Parathyroid adenoma (tissue), 2 donors: ENCODE measurements around the gene CNGA4.
A peak's percentile ranks its signal among the peaks of the same experiment; 100 is the strongest.

Source experiments
- H2AFZ ChIP-seq: fragments of 300-600 bp; sonication (generic); one replicate; pipeline ENCODE4 v1.7.0; 2017; ENCODE audit warnings: antibody characterized with exemption, mild to moderate bottlenecking
- H3K27ac ChIP-seq: fragments of 300-600 bp; sonication (generic); one replicate; pipeline ENCODE4 v1.7.0; 2017
- H3K27me3 ChIP-seq: fragments of 300-600 bp; sonication (generic); one replicate; pipeline ENCODE4 v1.7.0; 2017; ENCODE audit warnings: low read length; ENCODE audit not compliant: control insufficient read depth, insufficient read depth
- H3K36me3 ChIP-seq: fragments of 300-600 bp; sonication (generic); one replicate; pipeline ENCODE4 v1.7.0; 2017; ENCODE audit warnings: low read length; ENCODE audit not compliant: control insufficient read depth, insufficient read depth
- H3K4me1 ChIP-seq: fragments of 300-600 bp; sonication (generic); one replicate; pipeline ENCODE4 v1.7.0; 2017; ENCODE audit warnings: control low read depth
- H3K4me2 ChIP-seq: fragments of 300-600 bp; sonication (generic); one replicate; pipeline ENCODE4 v1.7.0; 2017; ENCODE audit warnings: low read length
- H3K4me3 ChIP-seq: fragments of 300-600 bp; sonication (generic); one replicate; pipeline ENCODE4 v1.7.0; 2017; ENCODE audit warnings: low read depth, low read length
- H3K79me2 ChIP-seq: fragments of 300-600 bp; sonication (generic); one replicate; pipeline ENCODE4 v1.7.0; 2017; ENCODE audit warnings: control low read depth
- H3K9ac ChIP-seq: fragments of 300-600 bp; sonication (generic); one replicate; pipeline ENCODE4 v1.7.0; 2017; ENCODE audit warnings: mild to moderate bottlenecking
- H3K9me3 ChIP-seq: fragments of 300-600 bp; sonication (generic); one replicate; pipeline ENCODE4 v1.7.0; 2017; ENCODE audit warnings: low read length; ENCODE audit not compliant: control insufficient read depth
- CTCF ChIP-seq: fragments of 300-600 bp; sonication (generic); IDR thresholded peaks from one replicate; pipeline ENCODE4 v1.7.0; 2017; ENCODE audit warnings: antibody characterized with exemption, mild to moderate bottlenecking
- donor health status: primary hyperparathyroidism.

CNGA4 gene

DNA sequence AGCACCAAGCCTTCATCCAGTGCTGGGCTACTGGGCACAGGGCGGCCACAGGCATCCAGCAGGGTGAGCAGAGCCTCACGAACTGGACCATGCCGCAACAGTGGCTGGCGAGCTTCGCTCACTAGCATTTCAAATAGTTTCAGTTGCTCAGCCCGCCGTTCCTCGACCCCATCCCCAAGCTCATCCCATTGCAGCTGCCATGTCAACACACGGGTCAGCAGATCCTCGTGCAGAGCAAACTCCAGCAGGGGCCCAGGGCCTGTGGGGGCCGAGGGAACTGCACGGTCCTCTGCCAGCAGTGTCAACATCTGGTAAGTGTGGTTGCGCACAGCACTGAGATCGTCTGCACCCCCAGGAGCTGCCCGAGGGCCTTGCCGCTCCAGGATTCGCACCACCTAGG is 15.0 kb upstream of the CNGA4 start:
- no peak for TF ChIP-seq CTCF
- H3K27ac ChIP-seq, result no peak overlapping the region
- H3K9ac ChIP-seq, result no peak overlapping the region
- no peaks in the 10 kb centered on the region for H3K4me1 ChIP-seq
- no peaks in the 10 kb centered on the region for H3K27me3 ChIP-seq
- H3K36me3 ChIP-seq, result no peaks in the 10 kb centered on the region
- H3K9me3 ChIP-seq, result no peaks in the 10 kb centered on the region
- no peak overlapping the region for H2AFZ ChIP-seq
- H3K79me2 ChIP-seq, result no peaks in the 10 kb centered on the region
- no peak overlapping the region for H3K4me3 ChIP-seq
- H3K4me2 ChIP-seq, result no peak overlapping the region

DNA sequence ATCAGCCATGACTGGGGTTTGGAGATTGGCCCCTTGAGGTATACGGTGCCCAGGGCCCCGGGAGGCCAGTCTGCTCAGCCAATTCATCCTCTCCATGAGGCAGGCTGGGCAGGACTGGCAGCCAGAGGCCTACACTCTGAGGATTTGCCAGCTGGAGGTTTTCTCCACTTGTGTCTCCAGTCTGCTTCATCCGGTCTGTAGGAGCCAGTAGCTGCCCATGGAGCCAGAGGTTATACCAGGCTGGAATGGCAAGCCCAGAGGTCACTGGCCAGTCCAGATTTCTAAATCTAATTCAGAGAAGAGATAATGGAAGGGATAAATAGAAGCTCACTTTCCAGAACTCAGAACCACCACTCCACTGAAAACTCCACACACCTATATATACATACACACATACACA is 14.5 kb upstream of the CNGA4 start:
- H3K9ac ChIP-seq, result no peak overlapping the region
- H3K4me3 ChIP-seq, result no peak overlapping the region
- no peaks in the 10 kb centered on the region for H3K4me1 ChIP-seq
- H3K79me2 ChIP-seq, result no peaks in the 10 kb centered on the region
- H3K4me2 ChIP-seq, result no peak overlapping the region
- H3K9me3 ChIP-seq, result no peaks in the 10 kb centered on the region
- no peaks in the 10 kb centered on the region for H3K27me3 ChIP-seq
- no peak overlapping the region for H2AFZ ChIP-seq
- no peak for TF ChIP-seq CTCF
- no peak overlapping the region for H3K27ac ChIP-seq
- no peaks in the 10 kb centered on the region for H3K36me3 ChIP-seq

DNA sequence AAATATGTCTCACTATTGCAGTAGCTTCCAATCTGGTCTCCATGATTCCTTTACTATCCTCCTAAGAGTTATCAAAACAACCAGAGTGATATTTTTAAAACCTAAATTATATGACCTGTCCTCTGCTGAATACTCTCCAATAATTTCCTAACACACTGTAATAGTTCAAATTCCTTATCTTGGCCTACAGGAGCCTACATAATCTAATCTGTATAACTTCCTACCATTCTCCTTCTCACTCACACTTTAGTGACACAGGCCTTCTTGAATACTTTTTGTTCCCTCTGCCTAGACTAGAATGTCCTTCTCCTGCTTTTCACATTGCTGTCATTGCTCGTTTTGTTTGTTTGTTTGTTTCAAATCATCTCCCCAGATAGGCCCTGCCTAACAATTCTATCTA is 13.9 kb upstream of the CNGA4 start:
- no peak for TF ChIP-seq CTCF
- Histone ChIP-seq H3K4me1 (no peaks in the 10 kb centered on the region), H2AFZ (no peak overlapping the region), H3K27ac (no peak overlapping the region), H3K9me3 (no peaks in the 10 kb centered on the region), H3K36me3 (no peaks in the 10 kb centered on the region), H3K79me2 (no peaks in the 10 kb centered on the region), H3K4me2 (no peak overlapping the region), H3K27me3 (no peaks in the 10 kb centered on the region), H3K4me3 (no peak overlapping the region), H3K9ac (no peak overlapping the region)

- H3K27me3 ChIP-seq, result no peaks in the 10 kb centered on the region
- H3K4me3 ChIP-seq, result no peak overlapping the region
- H3K9ac ChIP-seq, result no peak overlapping the region
- H3K36me3 ChIP-seq, result no peaks in the 10 kb centered on the region
- no peak overlapping the region for H2AFZ ChIP-seq
- H3K9me3 ChIP-seq, result no peaks in the 10 kb centered on the region
- H3K27ac ChIP-seq, result peak overlapping the region; percentile 49
- H3K4me1 ChIP-seq, result no peaks in the 10 kb centered on the region
- H3K4me2 ChIP-seq, result no peak overlapping the region
- TF ChIP-seq CTCF, result no peak
- peaks cover 2% of the 10 kb centered on the region for H3K79me2 ChIP-seq
These were observed 13.0 kb upstream of the CNGA4 start for GRCh38 chr11:6225896-6226295.

DNA sequence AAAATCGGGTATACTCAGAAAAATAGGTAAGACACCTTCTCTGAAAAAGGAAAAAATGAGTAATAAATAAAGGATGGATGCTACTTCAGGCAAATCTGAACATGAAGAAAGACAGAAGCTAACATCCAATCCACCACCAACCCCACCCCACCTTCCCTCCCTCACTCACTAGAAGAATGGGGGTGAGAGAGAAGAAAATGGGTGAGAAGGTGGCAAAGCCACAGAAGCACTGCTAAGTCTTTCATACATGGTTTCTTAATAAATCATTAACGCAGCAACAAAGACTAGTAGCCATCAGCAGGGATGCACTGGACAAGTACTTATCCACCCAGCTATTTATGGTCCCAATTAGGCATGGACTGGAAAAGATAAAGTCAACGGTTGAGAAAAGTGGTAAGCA is 10.4 kb upstream of the CNGA4 start:
- no peaks in the 10 kb centered on the region for H3K4me1 ChIP-seq
- H3K4me2 ChIP-seq, result no peak overlapping the region
- H3K9ac ChIP-seq, result no peak overlapping the region
- H3K27me3 ChIP-seq, result no peaks in the 10 kb centered on the region
- H3K4me3 ChIP-seq, result no peak overlapping the region
- H3K36me3 ChIP-seq, result no peaks in the 10 kb centered on the region
- no peak overlapping the region for H2AFZ ChIP-seq
- peaks cover 6% of the 10 kb centered on the region for H3K79me2 ChIP-seq
- no peak for TF ChIP-seq CTCF
- no peaks in the 10 kb centered on the region for H3K9me3 ChIP-seq
- H3K27ac ChIP-seq, result no peak overlapping the region
